ENCODE data around the gene GOLT1A.

The GOLT1A gene

DNA sequence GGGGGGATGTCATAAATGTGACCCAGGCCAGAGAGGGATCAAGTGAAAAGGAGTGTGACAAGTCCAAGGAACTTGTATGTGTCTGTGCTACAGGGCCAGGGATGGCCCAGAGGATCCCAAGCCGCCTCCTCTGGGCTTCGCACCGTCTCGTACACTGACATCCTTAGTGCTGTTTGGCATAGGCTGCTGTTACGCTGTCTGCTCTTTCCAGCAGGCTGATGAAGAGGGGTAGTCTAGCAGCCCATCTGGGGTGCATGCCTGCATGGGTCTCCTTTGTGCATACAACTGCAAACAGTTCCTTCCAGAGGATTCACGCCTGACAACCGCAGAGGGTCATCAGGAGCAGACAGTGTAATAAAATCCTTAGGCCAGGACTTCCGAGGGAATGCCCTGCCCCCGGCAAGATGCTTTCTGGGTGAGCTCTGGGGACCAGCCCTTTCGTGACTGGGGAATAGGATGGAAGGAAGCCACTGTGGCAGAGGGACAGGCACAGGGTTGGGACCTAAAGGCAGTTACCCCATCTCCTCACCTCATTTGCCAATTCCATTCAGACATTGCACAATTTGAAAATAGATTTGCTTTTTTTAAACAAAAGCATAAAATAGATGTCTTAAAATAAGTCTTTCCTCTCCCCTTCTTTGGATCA is 6.3 kb upstream of the GOLT1A start:
- no peak for DNase-seq (ENCODE audit: low read depth in 2 of 3, low spot score in 1 of 3)

DNA sequence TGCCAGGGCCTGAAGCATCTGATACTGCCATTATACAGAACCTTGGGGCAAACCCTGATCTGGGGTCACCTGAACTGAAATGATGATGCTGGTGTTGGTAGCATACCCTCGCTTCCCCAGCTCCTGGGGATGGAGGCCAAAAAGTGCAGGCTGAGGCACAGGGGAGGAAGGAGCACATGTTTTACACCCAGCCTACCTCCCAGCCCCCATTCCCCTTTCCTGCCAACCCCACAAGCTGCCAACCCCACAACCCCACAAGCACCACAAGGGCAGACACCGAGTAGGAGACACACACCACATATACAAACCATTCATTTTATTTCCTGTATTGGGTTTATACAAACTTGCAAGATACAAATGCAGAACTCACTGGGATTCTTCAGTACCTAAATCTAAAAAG is 4.8 kb upstream of the GOLT1A start:
- DNase-seq (ENCODE audit: low read depth in 2 of 3, low spot score in 1 of 3), result no peak

DNA sequence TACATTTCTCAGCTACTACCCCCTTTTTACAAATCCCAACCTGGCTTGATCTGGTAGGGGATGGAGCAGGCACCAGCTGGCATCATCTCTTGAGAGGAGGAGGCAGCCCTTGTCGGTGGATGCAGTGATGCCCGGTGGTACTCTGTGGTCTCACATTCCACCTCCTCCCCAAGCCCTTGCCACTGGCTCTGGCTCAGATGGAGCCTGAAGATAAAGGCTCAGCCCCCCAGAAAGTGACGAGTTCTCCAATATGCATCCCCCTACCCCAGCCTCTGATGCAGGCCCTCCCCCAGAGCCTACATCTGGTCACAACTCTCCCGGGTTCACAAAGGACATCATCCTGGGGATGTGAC is 3.8 kb upstream of the GOLT1A start:
- DNase-seq (ENCODE audit: low read depth in 2 of 3, low spot score in 1 of 3), result no peak

DNA sequence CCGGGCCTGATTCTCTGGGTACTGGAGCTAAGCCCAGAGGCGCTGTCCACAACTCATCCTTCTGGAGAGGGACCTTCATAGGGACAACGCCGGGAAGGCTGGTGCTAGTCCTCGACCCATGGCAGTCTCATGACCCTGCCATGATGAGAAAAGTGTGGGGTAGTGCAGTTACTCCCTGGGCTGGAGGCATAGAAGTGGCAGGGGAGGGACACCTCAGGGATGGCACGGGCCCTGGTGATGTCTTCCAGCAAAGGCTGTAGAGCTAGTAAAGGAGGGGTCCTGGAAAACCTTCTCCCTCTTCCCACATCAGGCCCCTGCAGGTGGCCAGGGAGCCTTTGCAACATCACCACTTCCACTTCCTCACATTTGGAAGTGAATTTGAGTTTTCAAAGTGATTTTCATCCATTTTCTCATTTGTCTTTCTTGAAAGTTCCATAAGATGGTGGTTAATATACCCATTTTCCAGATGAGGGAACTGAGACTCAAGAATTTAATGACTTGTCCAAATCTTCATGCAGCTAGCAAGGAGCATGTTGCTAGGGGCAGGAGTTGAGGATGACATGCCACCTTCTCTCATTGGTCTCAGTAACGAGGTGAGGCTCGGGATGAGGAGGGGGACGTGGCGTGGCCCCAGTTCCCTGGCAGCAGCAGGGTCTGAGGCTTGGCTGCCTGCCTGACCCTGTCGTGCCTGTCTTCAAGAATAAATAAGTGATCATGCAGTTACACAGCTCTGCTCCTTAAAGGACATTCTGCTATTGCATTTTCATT is 3.3 kb upstream of the GOLT1A start:
- no peak for DNase-seq (ENCODE audit: low read depth in 2 of 3, low spot score in 1 of 3)

DNA sequence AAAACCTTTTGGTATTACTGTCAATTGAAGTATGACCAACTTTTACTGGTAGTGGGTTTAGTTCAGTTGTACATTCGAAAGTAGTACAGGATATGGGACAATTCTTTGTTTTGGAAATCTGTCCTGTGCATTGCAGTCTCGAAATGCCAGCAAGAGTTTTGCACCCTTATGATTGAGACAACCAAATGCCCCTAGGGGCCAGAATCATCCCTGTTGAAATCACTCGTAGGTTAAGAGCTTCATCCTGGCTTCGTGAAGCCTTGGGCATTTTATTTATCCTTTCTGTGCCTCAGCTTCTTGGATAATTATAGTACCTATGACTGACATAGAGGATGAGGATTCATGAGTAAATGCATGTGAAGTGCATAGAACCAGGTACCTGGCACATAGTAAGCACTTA is 2.4 kb upstream of the GOLT1A start:
- DNase-seq (ENCODE audit: low read depth in 2 of 3, low spot score in 1 of 3), result no peak

DNA sequence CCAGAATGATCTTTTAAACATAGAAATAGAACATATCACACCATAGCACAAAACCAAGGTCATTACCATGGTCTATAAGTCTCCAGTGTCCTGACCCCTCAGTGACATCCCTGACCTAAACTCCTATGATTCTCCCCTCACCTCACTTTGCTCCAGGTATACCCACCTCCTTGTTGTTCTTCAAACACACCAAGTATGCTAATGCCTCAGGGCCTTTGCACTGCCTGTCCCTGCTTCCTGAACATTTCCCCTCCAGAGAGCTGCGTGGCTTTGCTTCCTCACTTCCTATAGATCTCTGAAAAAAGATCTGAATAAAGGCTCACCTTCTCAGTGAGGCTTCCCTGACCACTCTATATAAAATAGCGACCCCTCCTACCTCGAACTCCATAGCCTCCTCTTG is 1.1 kb downstream of the GOLT1A start:
- no peak for DNase-seq (ENCODE audit: low read depth in 2 of 3, low spot score in 1 of 3)

DNA sequence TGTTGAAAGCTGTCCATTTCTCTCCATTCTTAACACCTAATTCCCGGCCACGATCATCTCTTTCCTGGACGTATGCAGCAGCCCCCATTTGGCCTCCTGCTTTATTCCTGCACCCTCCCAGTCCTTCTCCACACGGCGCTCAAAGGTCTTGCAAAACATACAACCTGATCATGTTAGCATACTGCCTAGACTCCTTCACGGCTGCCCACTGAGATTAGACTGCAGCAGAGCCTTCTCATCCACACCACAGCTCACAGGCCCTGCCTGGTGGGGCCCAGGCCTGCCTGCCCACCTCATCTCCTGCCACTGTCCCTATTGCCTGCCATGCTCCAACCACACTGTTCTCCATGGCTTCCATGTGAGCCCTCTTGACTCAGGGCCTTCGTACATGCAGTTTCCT is 2.7 kb downstream of the GOLT1A start:
- no peak for DNase-seq (ENCODE audit: low read depth in 2 of 3, low spot score in 1 of 3)

DNA sequence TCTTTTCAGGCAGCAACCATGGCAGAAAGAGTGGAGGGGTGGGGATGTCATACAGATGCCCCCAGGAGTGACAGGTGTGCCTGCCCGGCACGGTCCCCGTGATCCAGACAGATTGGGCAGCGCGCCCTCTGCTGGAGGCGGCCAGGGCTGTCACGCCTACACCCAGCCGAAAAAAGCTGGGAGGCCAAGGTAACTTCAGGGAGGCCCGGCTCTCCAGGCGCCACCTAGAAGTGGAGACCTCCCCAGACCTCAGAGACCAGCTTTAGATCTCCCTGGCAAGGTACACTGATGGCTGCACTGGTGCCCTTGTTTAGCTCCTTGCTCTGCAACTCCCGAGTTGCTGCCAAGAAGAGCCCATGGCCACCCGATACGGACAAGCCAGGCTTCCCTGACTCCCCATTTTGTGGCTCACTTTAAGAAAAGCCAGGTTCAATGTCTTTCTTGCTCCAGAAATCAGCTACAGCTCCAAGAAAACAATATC is 6.6 kb downstream of the GOLT1A start:
- peak; percentile 51 to 80 (median 67) for DNase-seq (ENCODE audit: low read depth in 2 of 3, low spot score in 1 of 3)

DNA sequence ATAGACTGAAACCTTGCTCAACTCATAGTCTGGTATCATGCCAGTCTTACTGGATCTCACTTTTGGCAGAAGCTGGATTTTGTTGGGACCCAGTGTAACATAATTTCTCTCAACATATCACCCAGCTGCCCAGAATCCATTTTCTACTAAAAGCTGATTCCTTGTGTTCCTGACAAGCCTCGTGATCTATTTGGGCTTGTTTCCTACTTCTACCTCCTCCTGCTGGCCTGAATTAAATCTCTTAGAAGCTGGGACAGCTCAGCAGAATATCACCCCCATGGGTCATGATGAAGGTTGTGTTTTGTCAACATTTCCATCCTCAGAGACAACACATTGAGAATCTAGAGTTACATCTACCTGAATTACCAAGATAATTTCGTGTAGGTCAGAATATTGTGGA is 7.7 kb downstream of the GOLT1A start:
- no peak for DNase-seq (ENCODE audit: low read depth in 2 of 3, low spot score in 1 of 3)

DNA sequence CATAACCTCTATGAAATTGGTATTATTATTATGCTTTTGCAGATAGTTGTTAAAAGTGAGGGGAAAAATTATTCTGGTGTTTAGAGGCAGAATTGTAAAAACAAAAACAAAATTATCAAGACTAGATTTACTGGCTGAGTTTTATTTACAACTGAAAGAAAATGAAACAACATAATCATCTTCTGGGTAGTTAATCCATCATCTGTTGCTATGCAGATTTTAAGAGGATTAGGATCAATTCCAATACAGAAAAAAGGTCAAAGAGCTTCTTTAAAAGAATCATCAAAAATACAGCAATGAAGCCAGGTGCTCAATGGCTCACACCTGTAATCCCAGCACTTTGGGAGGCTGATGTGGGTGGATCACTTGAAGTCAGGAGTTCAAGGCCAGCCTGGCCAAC is 8.3 kb downstream of the GOLT1A start:
- no peak for DNase-seq (ENCODE audit: low read depth in 2 of 3, low spot score in 1 of 3)

DNA sequence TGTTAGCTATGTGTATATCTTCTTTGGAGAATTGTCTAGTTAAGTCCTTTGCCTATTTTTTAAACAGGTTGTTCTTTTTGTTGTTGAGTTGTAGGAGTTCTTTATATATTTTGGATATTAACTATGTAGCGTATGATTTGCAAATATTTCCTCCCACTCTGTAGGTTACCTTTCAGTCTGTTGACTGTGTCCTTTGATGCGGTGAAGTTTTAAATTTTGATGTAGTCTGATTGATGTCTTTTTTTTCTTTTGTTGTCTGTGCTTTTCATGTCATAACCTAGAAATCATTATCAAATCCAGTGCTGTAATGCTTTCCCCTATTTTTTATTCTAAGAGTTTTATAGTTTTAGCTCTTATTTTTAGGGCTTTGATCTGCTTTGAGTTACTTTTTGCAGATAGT is 8.8 kb downstream of the GOLT1A start:
- no peak for DNase-seq (ENCODE audit: low read depth in 2 of 3, low spot score in 1 of 3)

DNA sequence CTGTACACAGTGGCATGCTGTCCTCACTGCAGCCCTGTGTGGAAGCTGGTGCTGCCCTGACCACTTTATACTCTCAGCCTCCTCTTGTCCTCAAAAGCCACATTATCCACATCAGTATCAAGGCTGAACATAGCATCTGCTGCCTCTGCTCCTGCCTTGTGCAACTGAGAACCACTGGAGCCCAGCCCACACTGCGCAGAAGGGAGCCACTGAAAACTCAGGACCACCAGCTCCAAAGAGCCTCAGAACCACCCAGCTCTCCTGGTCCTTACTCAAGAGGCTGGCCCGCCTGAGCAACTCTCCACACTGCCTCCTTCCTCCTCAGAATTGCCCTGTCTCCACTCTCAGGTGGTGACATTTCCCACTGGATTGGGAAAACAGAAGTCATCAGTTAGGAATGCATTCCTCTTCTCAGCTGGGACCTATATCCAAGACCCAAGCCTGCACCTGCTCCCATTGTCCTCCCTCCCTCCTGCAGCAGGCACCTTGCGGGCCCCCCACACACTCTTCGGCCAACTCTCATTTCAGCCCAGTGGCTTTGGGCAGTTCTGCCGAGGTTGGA is 10.5 kb downstream of the GOLT1A start:
- DNase-seq (ENCODE audit: low read depth in 2 of 3, low spot score in 1 of 3), result no peak

DNA sequence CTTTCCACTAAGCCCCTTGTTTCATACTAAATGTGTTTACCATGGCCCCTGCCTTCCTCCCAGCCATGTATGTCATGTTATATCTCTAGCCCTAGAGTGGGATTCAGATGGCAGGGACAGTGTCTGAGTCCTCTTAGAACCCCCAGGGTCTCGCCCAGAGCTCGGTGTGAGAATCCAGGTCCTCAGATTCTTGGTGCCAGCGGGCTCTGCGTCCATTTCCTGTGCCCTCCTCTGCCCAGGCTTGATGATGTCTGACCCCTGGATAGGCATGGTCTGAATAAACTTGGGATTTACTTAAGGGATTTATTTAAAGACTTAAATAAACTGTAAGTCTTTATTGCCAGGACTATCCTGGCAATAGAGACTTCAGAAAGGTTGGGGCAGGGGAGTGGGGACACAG is 11.3 kb downstream of the GOLT1A start:
- no peak for DNase-seq (ENCODE audit: low read depth in 2 of 3, low spot score in 1 of 3)

DNA sequence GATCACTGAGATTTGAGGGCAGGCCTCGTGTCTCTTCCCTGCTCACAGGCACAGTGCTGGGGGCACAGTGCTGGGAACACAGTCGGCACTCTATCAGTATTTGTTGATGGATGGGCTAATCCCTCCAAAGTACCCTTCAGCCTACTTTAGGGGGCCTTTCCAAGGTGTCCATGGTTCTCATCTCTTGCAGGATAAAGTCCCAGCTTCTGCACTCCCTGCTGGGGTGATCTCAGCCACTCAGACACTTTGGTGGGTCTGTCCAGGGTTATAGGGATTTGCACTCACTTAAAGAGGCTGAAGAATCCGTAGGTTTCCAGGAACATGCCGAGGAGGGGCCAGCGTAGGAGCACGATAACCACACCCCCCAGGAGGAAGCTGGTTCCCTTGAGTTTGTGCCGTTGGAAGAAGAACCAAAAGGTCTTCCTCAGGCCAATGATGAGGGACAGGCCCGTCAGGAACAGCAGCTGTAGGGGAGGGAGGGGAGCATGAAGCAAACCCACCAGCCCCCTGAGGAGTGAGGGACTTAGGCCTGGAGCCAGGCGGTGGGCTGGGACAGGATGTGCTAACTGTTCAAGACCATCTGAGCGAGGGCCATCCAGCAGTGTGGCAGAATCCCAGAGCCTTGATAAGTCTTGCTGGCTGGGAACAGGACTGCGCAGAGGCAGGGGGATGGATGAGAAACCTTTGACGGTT is 12.3 kb downstream of the GOLT1A start:
- DNase-seq (ENCODE audit: low read depth in 2 of 3, low spot score in 1 of 3), result no peak

DNA sequence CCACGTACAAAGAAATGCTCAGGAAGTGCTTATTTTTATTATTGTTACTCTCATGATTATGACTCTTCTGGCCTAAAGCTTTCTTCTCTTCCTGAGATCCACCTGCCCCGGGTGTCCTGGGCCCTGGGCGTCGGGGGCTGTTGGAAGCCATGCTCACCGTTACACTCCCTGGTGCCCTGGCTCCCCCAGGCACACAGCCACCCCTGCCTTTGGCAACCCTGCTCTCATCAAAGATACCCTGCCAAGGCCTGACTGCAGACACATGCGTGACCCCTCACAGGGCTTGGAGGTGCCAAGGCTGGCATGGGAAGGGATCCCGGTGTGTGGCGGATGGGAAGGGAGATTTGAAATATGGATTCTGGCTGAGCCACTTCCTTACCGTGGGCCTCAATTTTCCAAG is 14.2 kb downstream of the GOLT1A start:
- no peak for DNase-seq (ENCODE audit: low read depth in 2 of 3, low spot score in 1 of 3)

DNA sequence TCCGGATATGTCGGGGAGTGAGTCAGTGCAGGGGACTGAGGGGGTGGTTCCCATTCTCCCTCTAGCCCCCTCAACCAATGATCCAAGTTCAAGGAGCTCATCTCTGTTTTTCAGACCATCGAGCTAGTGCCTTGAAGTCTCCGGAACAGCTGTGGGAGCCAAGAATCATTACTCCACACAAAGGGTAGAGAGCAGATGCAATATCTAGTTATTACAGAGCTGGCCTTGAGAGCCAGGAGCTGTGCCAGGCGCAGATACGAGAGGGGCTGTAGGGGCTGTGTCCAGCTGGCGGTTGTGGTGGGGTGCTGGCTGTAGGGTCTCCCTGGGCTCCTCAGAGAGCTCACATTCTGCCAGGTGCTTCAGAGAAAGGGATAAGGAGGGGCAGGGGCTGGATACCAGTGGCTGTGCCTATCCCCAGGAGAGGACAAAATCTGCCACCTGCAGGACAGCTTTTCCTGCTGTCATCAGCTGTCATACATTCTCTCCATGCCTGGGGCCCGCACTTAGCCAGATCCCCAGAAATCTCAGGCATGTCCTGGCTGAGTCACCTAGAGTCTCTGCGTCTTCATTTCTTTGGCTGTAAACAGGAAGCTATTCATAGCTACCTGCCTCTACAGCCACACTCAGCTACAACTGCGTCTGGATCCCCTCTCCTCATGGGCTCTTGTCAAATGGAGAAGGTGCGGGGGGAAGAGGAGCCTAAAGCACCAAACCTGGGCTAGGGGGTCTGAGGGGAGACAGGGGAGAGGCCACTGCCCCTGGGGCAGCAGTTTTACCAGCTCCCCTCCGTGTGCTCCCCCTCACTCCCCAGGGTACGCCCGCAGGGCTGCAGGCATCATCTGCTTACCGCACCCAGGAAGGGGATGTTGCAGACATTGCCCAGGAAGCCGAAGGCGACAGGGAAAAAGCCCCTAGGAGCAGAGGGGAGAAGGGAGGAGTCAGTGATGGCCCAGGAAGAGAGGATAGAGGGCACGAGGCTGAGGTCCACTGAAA is 15.1 kb downstream of the GOLT1A start:
- no peak for DNase-seq (ENCODE audit: low read depth in 2 of 3, low spot score in 1 of 3)

DNA sequence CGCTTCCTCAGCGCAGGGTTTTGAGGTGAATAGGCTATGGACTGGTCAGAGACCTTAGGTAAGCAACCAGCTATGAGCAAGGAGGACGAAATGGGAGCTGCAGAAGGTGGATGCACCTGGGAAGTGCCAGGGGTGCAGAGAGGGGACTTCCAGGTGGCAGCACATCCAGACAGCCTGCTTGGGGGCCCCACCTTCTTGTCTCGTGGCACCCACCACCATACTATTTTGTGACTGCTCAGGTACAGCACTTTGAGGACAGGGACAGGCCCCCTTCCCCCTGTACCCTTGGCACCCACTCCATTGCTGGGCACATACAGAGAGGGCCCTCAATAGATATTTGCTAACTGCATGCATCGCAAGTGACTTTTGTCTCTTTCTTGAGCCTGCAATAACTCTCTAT is 16.7 kb downstream of the GOLT1A start:
- no peak for DNase-seq (ENCODE audit: low read depth in 2 of 3, low spot score in 1 of 3)

DNA sequence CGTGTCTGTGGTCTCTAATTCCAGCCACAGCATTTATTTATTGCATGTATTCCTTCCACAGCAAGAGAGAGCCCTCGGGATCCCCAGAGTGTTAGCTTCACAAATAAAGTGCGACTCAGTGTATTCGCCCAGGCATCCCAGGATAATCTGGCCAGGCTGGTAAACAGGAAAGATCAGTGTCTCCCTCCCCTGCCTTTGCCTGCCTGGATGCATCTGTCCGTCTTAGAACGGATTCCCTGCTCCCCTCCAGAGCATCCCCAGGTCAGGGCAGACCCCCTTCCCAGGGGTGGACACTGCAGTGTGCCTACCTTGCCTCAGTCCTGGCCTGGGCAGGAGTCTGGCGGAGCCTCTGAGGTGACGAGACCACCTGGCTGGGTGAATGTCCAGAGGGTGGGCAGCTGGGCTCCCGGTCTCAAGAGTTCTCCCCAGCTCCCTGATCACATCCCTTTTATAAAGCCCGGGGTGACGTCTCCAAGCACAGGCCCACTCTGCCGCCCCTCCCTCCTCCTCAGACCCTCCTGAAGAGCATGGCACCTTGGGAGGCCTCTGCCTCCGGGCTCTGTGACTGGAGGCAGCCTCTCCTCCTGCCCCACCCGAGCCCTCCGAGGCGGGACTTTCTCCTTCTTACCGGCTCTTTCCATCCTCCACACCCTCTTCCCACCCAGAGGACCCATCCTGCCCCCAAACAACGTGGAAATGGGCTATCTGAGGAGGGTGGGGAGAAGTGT is 17.6 kb downstream of the GOLT1A start, which contains the start of gene KISS1:
Gene KISS1, minus strand, starts transcription at position 424 of the 728 bp plus-strand sequence. CDS start 3,615 bp downstream, outside the sequence.
- DNase-seq (ENCODE audit: low read depth in 2 of 3, low spot score in 1 of 3), result no peak

DNA sequence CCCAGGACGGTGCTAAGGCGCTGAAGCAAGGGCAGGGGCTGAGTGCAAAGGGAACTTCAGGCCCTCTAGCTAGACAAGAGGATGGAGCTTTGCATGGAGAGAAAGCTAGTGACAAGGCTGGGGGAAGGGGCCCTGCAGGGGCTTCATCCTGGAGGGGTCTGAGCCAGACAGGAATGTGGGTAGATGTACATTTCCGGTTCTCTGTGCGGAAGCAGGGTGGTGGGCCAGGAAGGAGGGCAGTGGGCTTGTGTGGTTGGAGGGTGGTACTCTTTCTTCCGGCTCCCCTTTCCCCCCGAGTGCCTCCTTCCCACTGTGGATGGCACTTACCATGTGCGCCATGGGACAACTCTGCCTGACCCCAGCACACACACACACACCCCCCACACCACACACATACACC is 19.0 kb downstream of the GOLT1A start:
- DNase-seq (ENCODE audit: low read depth in 2 of 3, low spot score in 1 of 3), result no peak

DNA sequence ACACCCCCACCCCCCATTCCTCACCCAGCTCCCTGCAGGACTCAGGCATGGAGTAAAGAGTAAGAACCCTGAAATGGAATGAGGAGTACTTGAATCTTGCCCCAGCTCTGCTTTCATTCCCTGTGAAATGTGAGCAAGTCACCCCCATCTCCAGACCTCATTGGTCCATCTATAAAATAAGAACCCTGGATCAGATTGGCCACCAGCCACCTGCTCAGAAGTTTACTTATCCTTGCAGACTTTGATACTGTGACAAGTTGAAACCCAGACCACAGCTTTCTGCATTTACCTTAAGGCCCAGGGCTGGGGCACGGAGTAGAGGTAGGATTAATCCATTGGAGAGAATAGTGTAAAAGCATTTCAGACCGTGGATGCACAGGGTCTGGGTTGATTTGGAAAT is 19.7 kb downstream of the GOLT1A start:
- DNase-seq (ENCODE audit: low read depth in 2 of 3, low spot score in 1 of 3), result no peak

All from stimulated activated CD4-positive, alpha-beta T cell treated with anti-CD3 and anti-CD28 coated beads, Interleukin-12 subunit alpha, Interleukin-12 subunit beta, amount 100 ng/mL, for 48 hours (primary cell).